Muscle of leg (tissue), 11 donors: ENCODE measurements around the gene MAML3. TPM values are rescaled to one million over a fixed set of nuclear protein-coding genes. Genes with fewer than 3 reads are reported as not detected.

Experiments used
- DNase-seq: peaks from one replicate; pipeline ENCODE4 v3.0.0; 2013
- H3K27ac ChIP-seq: one replicate; pipeline ENCODE4 v1.5.1; 2013; ENCODE audit warnings: mild to moderate bottlenecking, low read length, control low read depth
- H3K27me3 ChIP-seq: one replicate; pipeline ENCODE4 v1.6.1; 2013; ENCODE audit warnings: low read length; ENCODE audit not compliant: control insufficient read depth, insufficient read depth
- H3K36me3 ChIP-seq: one replicate; pipeline ENCODE4 v1.6.1; 2013; ENCODE audit warnings: low read length; ENCODE audit not compliant: control insufficient read depth, insufficient read depth
- H3K4me1 ChIP-seq: one replicate; pipeline ENCODE4 v1.6.1; 2013; ENCODE audit warnings: low read length; ENCODE audit not compliant: control insufficient read depth, insufficient read depth
- H3K4me3 ChIP-seq: one replicate; pipeline ENCODE4 v1.5.1; 2013; ENCODE audit warnings: low read length, control low read depth
- H3K9me3 ChIP-seq: replicated peaks from 2 replicates; pipeline ENCODE4 v1.6.1; 2013; ENCODE audit warnings: low read depth, low read length; ENCODE audit not compliant: control insufficient read depth
- WGBS: methylation state at CpG from one replicate; pipeline ENCODE4 v1.1.5; 2013; ENCODE audit warnings: missing lambda C conversion rate; ENCODE audit not compliant: insufficient coverage; 5-methylcytosine and 5-hydroxymethylcytosine counted together
- polyA plus RNA-seq, 8 donors: library from polyadenylated mRNA; unstranded; fragments of 120-200 nt; gene quantifications; one replicate each; pipeline versions ENCODE4 v1.2.1 to v1.2.3, GENCODE V29; 2013; ENCODE audit warnings: inconsistent platforms in 1 of 8, low replicate concordance in 1 of 8; ENCODE audit not compliant: insufficient read length in 8 of 8, insufficient read depth in 1 of 8
- total RNA-seq: library from RNA; stranded (reverse); fragments of 120-200 nt; gene quantifications from one replicate; pipeline ENCODE4 v1.2.4, GENCODE V29; 2013

MAML3 gene
- total and polyA plus RNA-seq, 9 donors, result 3.0 to 5.5 (median 5.0) TPM

GRCh38 chr4:139866276-139866962, 287.6 kb downstream of the MAML3 start:
- WGBS, result 69% methylated on average over 4 of the region's 13 CpGs
- Histone ChIP-seq H3K27me3 (no peaks in the 10 kb centered on the region), H3K27ac (no peak overlapping the region), H3K4me1 (no peaks in the 10 kb centered on the region), H3K9me3 (no peaks in the 10 kb centered on the region), H3K4me3 (no peak overlapping the region), H3K36me3 (no peaks in the 10 kb centered on the region)
- no peak for DNase-seq

DNA sequence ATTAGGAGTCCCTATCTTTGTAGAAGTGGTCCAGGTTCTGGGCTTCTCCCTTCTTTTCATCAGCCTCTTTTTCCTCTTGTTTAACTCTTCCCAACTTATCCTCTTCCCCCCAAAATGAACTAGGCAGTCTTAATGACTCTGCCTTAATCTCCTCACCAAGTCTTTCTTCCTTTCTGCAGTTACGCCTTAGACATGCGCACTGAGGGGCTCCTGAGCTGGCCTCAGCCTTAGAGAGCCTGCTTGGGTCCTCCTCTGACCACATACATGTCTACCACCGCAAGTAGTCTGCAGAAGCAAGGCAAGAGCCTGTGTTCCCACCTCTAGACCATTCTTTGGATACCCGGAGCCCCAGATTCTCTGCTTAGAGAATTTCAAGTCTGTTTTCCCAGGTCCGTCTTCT, 288.4 kb downstream of the MAML3 start:
- H3K36me3 ChIP-seq, result no peaks in the 10 kb centered on the region
- H3K9me3 ChIP-seq, result no peaks in the 10 kb centered on the region
- no peaks in the 10 kb centered on the region for H3K4me1 ChIP-seq
- WGBS, result 90% methylated on average over 5 of the region's 5 CpGs
- no peak overlapping the region for H3K4me3 ChIP-seq
- DNase-seq, result no peak
- no peaks in the 10 kb centered on the region for H3K27me3 ChIP-seq
- no peak overlapping the region for H3K27ac ChIP-seq

DNA sequence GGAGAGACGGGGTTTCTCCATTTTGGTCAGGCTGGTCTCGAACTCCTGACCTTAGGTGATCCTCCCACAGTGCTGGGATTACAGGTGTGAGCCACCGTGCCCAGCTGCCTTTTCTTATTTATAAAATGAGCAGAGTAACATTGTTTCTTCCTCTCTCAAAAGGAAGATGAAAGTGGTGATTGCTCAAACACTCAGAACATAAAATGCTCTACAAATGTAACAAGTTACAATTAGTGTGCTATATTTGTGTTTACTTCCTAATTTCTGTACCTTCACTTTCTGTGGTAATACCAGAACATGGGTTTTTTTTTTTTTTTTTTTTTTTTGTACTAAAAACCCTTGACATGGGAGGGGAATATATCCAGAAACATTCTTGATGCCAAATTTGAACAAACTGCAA, 290.5 kb downstream of the MAML3 start:
- H3K27me3 ChIP-seq, result no peaks in the 10 kb centered on the region

GRCh38 chr4:139861471-139861870, 292.5 kb downstream of the MAML3 start:
- Histone ChIP-seq H3K9me3 (no peaks in the 10 kb centered on the region), H3K4me1 (no peaks in the 10 kb centered on the region), H3K27me3 (no peaks in the 10 kb centered on the region), H3K36me3 (no peaks in the 10 kb centered on the region), H3K27ac (no peak overlapping the region), H3K4me3 (no peak overlapping the region)
- DNase-seq, result no peak
- WGBS, result 48% methylated on average over 2 of the region's 4 CpGs

More for the DNA sequence above, 290.5 kb downstream of the MAML3 start:
- Histone ChIP-seq H3K36me3 (no peaks in the 10 kb centered on the region), H3K27ac (no peak overlapping the region), H3K4me3 (no peak overlapping the region), H3K4me1 (no peaks in the 10 kb centered on the region), H3K9me3 (no peaks in the 10 kb centered on the region)
- no CpG with 5 or more reads among the region's 3 CpGs for WGBS
- no peak for DNase-seq

GRCh38 chr4:139860435-139861024, 293.5 kb downstream of the MAML3 start:
- DNase-seq, result no peak
- no peaks in the 10 kb centered on the region for H3K36me3 ChIP-seq
- no peaks in the 10 kb centered on the region for H3K9me3 ChIP-seq
- H3K4me3 ChIP-seq, result no peak overlapping the region
- H3K27me3 ChIP-seq, result no peaks in the 10 kb centered on the region
- 84% methylated on average over 4 of the region's 9 CpGs for WGBS
- no peak overlapping the region for H3K27ac ChIP-seq
- H3K4me1 ChIP-seq, result no peaks in the 10 kb centered on the region

DNA sequence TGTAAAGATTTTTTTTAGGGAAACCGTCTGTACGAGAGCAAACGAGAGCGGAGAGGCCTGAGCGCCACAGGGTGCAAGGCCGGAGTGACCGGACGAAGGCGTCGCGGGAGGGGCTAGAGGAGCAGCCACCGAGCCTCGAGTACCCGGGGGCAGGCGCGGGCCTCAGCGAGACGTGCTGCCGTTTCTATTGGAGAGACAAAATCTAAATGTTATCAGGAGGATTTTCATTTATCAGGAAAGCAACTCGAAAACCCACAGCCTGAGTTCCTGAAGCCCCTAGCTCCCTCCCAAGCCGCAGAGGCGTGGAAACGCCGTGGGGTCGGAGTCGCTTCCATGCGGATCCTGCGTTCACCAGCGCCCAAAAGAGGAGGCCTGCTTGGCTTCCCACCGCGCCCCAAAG, 294.1 kb downstream of the MAML3 start:
- Histone ChIP-seq H3K9me3 (no peaks in the 10 kb centered on the region), H3K27me3 (no peaks in the 10 kb centered on the region), H3K4me3 (no peak overlapping the region), H3K36me3 (no peaks in the 10 kb centered on the region), H3K27ac (no peak overlapping the region), H3K4me1 (no peaks in the 10 kb centered on the region)
- DNase-seq, result no peak
- WGBS, result 88% methylated on average over 29 of the region's 31 CpGs

DNA sequence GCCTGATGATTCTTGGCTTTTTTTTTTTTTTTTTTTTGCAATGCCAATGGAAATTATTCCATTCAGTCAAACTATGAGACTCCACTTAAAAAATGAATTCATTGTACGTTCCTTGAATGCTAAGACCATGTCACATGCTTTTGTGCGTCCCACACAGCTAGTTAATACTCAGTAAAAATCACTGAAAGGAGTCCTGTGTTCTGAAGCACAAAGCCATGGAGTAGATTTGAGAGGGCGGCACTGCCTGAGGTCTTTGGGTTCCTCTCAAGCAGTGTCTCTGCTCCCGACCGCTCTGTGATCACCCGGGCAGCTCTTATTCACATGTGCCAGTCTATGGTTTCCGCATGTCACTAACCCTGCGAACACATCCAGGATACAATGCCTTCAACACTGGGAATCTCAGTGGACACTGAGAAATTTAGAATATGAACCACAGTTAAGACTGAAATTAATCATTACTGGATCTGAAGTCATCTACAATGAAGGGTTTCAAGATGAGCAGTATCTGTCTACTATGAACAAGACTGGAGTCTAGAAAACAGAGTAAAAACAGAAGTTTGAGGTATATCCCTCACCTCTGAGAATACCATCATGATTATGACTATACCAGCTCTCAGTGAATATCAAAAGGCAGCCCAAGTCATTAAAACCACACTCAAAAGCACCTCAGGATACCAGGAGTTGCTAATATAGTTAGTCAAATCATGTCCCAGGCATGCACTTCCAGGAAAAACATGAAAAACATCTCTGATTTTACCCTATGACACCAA, 295.4 kb downstream of the MAML3 start:
- no peak overlapping the region for H3K27ac ChIP-seq
- H3K27me3 ChIP-seq, result no peaks in the 10 kb centered on the region
- H3K4me1 ChIP-seq, result no peaks in the 10 kb centered on the region
- WGBS, result 90% methylated on average over 8 of the region's 8 CpGs
- no peaks in the 10 kb centered on the region for H3K9me3 ChIP-seq
- no peaks in the 10 kb centered on the region for H3K36me3 ChIP-seq
- DNase-seq, result no peak
- no peak overlapping the region for H3K4me3 ChIP-seq

DNA sequence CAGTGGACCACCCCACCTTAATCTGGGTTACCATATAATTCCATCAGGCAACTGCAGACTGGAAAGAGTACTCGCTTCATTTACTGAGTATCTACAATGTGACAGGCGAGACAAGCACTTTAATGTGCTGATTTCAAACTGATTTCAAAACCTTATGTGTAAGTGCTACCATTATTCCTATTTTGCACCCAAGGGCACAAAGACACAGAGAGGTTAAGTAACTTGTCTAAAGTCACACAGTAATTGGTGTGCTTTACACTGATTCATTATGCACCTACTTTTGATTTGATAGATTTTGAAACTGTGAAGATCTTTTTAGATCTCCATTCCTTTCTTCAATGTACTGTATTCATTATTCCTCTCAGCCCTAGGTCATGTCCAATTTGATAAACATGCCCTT, 296.0 kb downstream of the MAML3 start:
- Histone ChIP-seq H3K9me3 (no peaks in the 10 kb centered on the region), H3K27me3 (no peaks in the 10 kb centered on the region), H3K4me3 (no peak overlapping the region), H3K4me1 (no peaks in the 10 kb centered on the region), H3K36me3 (no peaks in the 10 kb centered on the region), H3K27ac (no peak overlapping the region)
- no peak for DNase-seq
- no CpG with 5 or more reads among the region's 2 CpGs for WGBS

GRCh38 chr4:139857021-139857420, 297.0 kb downstream of the MAML3 start:
- Histone ChIP-seq H3K4me1 (no peaks in the 10 kb centered on the region), H3K27me3 (no peaks in the 10 kb centered on the region), H3K36me3 (no peaks in the 10 kb centered on the region), H3K4me3 (no peak overlapping the region), H3K9me3 (no peaks in the 10 kb centered on the region), H3K27ac (no peak overlapping the region)
- 80% methylated on average over 1 of the region's 4 CpGs for WGBS
- DNase-seq, result no peak

DNA sequence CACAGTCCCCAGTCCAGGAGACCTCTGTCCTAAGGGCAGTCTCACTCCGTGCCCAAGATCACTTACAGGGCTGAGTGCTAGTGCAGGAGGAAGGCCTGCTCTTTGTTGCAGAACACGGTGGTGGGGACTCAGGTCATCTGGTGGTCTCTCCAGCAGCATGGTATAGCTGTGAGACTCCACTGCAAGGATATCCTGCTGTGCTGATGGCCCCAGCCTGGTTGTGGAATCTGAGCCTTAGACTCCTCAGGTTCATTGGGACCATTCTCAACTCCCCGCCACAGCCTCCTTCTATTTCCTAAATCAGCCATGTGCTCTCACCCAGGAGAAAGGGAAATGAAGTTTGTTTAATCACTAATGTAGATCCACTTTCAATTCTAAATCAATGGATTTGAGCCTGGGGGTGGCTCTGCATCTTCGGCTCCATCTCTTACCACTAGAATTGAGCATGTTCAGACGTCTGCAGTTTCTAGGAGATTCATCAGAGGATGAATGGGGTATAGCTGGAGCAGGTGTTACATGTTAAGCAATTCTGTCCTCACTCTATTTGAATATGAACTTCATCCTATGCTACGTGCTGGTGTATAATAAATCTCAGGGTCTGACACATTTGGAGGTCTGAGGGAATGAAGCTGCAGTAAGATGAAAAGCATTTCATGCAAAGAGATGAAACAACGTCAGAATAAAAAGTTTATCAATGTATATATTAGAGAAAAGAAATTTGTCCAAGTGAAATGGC, 299.1 kb downstream of the MAML3 start:
- no peak overlapping the region for H3K4me3 ChIP-seq
- no peak for DNase-seq
- no peaks in the 10 kb centered on the region for H3K36me3 ChIP-seq
- H3K27me3 ChIP-seq, result no peaks in the 10 kb centered on the region
- no peaks in the 10 kb centered on the region for H3K4me1 ChIP-seq
- H3K27ac ChIP-seq, result no peak overlapping the region
- H3K9me3 ChIP-seq, result no peaks in the 10 kb centered on the region
- WGBS, result 67% methylated on average over 2 of the region's 7 CpGs
